ENCODE results near the gene TNIK. TPM values are rescaled to one million over a fixed set of nuclear protein-coding genes. Genes with fewer than 3 reads are reported as not detected.
"Not testable (repeated sequence)": the region's sequence is repeated elsewhere in the genome, so short reads cannot be mapped to it uniquely, and the experiment has no call there.

The TNIK gene
- total and polyA plus RNA-seq, 2 donors from 2014 or later: 3.6 to 48.9 TPM

DNA sequence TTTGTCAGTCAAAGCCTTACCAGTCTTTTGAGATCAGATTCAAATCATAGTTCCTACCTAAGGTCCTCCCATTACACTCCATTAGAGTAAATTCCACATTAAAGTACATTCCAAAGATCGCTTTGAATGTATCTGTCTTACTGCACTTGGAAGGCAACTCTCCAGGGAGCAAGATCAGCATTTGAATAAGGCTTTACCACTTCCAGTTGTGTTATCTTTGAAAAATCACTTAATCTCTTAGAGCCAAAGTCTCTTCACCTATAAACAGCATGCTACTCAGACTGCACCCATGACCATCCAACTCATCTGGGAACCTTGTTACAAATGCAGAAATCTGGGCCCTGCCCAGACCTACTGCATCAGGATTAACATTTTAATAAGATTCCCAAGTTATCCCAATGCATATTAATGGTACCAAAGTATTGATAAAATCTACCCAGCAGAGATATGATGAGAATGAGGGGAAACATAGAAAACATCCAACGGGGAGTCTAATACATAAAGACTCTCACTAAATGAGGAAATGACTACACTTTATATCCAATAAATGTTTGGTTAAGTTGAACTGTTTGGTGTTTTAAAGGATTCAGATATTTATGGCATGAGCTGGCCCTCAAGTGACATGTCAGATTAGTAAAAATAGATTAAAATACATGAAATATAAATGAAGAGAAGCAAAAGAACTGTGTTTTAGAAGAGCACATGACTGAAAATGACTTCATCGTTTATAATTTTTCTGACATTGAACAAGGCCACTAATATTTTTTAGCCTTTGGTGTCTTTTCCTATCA lies 75.9 kb downstream of the TNIK start:
- TF ChIP-seq, protein P1, sequence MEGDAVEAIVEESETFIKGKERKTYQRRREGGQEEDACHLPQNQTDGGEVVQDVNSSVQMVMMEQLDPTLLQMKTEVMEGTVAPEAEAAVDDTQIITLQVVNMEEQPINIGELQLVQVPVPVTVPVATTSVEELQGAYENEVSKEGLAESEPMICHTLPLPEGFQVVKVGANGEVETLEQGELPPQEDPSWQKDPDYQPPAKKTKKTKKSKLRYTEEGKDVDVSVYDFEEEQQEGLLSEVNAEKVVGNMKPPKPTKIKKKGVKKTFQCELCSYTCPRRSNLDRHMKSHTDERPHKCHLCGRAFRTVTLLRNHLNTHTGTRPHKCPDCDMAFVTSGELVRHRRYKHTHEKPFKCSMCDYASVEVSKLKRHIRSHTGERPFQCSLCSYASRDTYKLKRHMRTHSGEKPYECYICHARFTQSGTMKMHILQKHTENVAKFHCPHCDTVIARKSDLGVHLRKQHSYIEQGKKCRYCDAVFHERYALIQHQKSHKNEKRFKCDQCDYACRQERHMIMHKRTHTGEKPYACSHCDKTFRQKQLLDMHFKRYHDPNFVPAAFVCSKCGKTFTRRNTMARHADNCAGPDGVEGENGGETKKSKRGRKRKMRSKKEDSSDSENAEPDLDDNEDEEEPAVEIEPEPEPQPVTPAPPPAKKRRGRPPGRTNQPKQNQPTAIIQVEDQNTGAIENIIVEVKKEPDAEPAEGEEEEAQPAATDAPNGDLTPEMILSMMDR (IDR thresholded peaks at IDR 0.05; ENCODE audit: borderline replicate concordance, extremely low read depth, insufficient read depth): no peak
- Histone ChIP-seq H3K9me3 (ENCODE audit: control insufficient read depth in 2 of 3, insufficient read depth in 1 of 3, low read length in 3 of 3) (no peaks in the 10 kb centered on the region), H3K27me3 (ENCODE audit: control insufficient read depth, insufficient read depth, low read length) (no peaks in the 10 kb centered on the region), H3K9ac (ENCODE audit: low read length in 3 of 3) (no peak overlapping the region), H3K36me3 (ENCODE audit: control insufficient read depth in 2 of 3, insufficient read depth in 3 of 3, low read length in 3 of 3) (no peaks in the 10 kb centered on the region), H3K4me1 (ENCODE audit: control insufficient read depth in 2 of 3, insufficient read depth in 2 of 3, low read depth in 1 of 3, low read length in 3 of 3) (no peaks in the 10 kb centered on the region), H3K4me3 (ENCODE audit: low read length in 3 of 3) (no peak overlapping the region), H3K27ac (ENCODE audit: low read depth in 2 of 2, low read length in 2 of 2) (no peak overlapping the region)
- intact Hi-C loops (cut with DNase I): no loop called here
- DNase-seq (no peak), FAIRE-seq (no peak)

DNA sequence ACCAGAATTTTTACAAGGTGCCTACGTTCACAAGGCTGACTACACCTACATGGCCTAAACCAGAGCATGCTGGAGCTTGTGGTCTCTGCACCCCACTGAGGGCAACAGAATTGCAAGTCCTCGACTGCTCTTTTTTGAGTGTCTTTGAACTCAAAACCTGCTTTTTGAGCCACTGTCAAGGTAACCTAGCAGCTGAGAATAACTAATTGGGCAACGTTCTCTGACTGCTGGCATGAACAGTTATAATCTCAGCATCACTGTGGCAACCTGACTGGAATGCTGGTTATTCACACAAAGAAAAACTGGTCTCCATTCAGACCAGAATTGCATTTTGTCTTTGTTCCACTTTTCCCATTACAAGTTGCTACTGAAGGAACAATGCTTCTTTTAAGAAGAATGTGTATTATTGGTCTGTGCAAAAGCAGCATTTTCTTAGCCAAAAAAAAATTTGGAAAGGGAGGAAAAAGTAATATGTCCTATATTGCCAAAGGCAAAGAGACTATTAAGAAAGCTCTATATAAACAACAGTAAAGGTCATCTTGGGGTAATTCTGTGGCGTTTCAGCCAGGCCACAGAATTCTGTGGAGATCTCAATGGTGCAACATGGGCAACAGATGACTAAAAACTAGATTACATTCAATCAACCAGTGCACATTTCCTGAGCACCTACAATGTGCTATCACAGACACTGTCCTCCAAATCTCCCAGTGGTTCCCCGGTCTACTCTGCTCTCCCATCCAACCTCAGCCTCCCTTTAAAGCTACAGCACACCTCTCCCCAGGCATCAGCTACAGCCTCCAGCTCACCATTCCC lies 76.8 kb downstream of the TNIK start:
- no peaks in the 10 kb centered on the region for H3K4me1 ChIP-seq (ENCODE audit: control insufficient read depth in 2 of 3, insufficient read depth in 2 of 3, low read depth in 1 of 3, low read length in 3 of 3)
- TF ChIP-seq, protein P1 (IDR thresholded peaks at IDR 0.05; ENCODE audit: borderline replicate concordance, extremely low read depth, insufficient read depth): no peak

DNA sequence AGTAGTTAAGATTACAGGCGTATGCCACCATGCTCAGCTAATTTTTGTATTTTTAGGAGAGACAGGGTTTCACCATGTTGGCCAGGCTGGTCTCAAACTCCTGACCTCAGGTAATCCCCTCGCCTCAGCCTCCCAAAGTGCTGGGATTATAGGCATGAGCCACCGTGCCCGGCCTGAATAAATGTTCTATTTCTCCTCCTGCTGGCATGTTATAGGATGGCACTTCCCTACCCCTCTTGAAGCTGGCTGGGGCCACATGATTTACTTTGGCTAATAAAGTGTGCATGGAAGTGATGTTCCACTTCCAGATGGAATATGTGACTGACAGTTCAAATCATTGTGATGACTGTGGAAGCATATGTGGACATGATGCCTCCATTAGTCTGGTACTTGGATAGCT lies 77.9 kb downstream of the TNIK start:
- H3K9me3 ChIP-seq (ENCODE audit: control insufficient read depth in 2 of 3, insufficient read depth in 1 of 3, low read length in 3 of 3); DNase-seq; H3K27ac ChIP-seq (ENCODE audit: low read depth in 2 of 2, low read length in 2 of 2); H3K9ac ChIP-seq (ENCODE audit: low read length in 3 of 3); H3K4me3 ChIP-seq (ENCODE audit: low read length in 3 of 3); intact Hi-C loops (cut with DNase I); H3K4me1 ChIP-seq (ENCODE audit: control insufficient read depth in 2 of 3, insufficient read depth in 2 of 3, low read depth in 1 of 3, low read length in 3 of 3); H3K27me3 ChIP-seq (ENCODE audit: control insufficient read depth, insufficient read depth, low read length); H3K36me3 ChIP-seq (ENCODE audit: control insufficient read depth in 2 of 3, insufficient read depth in 3 of 3, low read length in 3 of 3); FAIRE-seq: not testable (repeated sequence)

More for the DNA sequence above, 76.8 kb downstream of the TNIK start:
- FAIRE-seq (no peak), DNase-seq (no peak)
- Histone ChIP-seq H3K36me3 (ENCODE audit: control insufficient read depth in 2 of 3, insufficient read depth in 3 of 3, low read length in 3 of 3) (no peaks in the 10 kb centered on the region), H3K9ac (ENCODE audit: low read length in 3 of 3) (no peak overlapping the region), H3K4me3 (ENCODE audit: low read length in 3 of 3) (no peak overlapping the region), H3K9me3 (ENCODE audit: control insufficient read depth in 2 of 3, insufficient read depth in 1 of 3, low read length in 3 of 3) (no peaks in the 10 kb centered on the region), H3K27me3 (ENCODE audit: control insufficient read depth, insufficient read depth, low read length) (no peaks in the 10 kb centered on the region), H3K27ac (ENCODE audit: low read depth in 2 of 2, low read length in 2 of 2) (no peak overlapping the region)
- intact Hi-C loops (cut with DNase I): no loop called here

All from kidney (tissue), 14 donors.